ENCODE results near the gene BHLHE40. TPM values are rescaled to one million over a fixed set of nuclear protein-coding genes. Genes with fewer than 3 reads are reported as not detected.

The BHLHE40 gene
- total and polyA plus RNA-seq, 2 of the 8 experiments (the other 6 are each of a cell fraction or from before 2014, with no cell fraction given) = 1.5 to 2.2 TPM

GRCh38 chr3:5007873-5008272 lies 28.6 kb downstream of the BHLHE40 start (continued):
- TF ChIP-seq CHD7 (IDR thresholded peaks at IDR 0.05; ENCODE audit: insufficient replicate concordance, low read length) (no peak), JUN (IDR thresholded peaks at IDR 0.05; ENCODE audit: low read depth, low read length) (no peak), SP4 (IDR thresholded peaks at IDR 0.05; ENCODE audit: low read length) (no peak), TAF1 (IDR thresholded peaks at IDR 0.05; ENCODE audit: low read depth, low read length) (no peak), EP300 (IDR thresholded peaks at IDR 0.05; ENCODE audit: borderline replicate concordance in 1 of 2, low read depth in 2 of 2, low read length in 2 of 2) (no peak), ATF3 (IDR thresholded peaks at IDR 0.05; ENCODE audit: insufficient read depth, low read depth, low read length) (no peak), TCF12 (IDR thresholded peaks at IDR 0.05; ENCODE audit: low read depth, low read length) (no peak), POU5F1 (IDR thresholded peaks at IDR 0.05; ENCODE audit: low read depth, low read length) (no peak), CBX8 (IDR thresholded peaks at IDR 0.05; ENCODE audit: borderline replicate concordance, low read depth, low read length) (no peak), CTBP2 (IDR thresholded peaks at IDR 0.05; ENCODE audit: borderline replicate concordance, insufficient read depth, insufficient read length, low read length) (no peak), KDM1A (IDR thresholded peaks at IDR 0.05; ENCODE audit: borderline replicate concordance, low read length) (no peak)
